RWPE2 (cell line): Measurements from ENCODE around the gene SPPL3.
A peak's percentile ranks its signal among the peaks of the same experiment; 100 is the strongest.

Experiments
- ATAC-seq: fragments of 200-7000 bp; cut with Tn5 transposase; 3 replicates; pipeline ENCODE4 v1.9.1; 2021; ENCODE audit warnings: low read depth
- DNase-seq: peaks from one replicate; pipeline ENCODE4 v3.0.0-alpha.2; 2020; ENCODE audit warnings: low spot score
- H3K27ac ChIP-seq: fragments of 450-650 bp; 2 replicates; pipeline ENCODE4 v1.5.1; 2017; ENCODE audit warnings: mild to moderate bottlenecking; ENCODE audit not compliant: poor library complexity, severe bottlenecking
- H3K27me3 ChIP-seq: fragments of 250-450 bp; sonication (Bioruptor Pico); 2 replicates; pipeline ENCODE4 v1.5.1; 2021; ENCODE audit warnings: mild to moderate bottlenecking, moderate library complexity; ENCODE audit not compliant: insufficient read depth, poor library complexity, severe bottlenecking
- H3K36me3 ChIP-seq: fragments of 250-450 bp; sonication (Bioruptor Pico); 2 replicates; pipeline ENCODE4 v1.5.1; 2020; ENCODE audit warnings: low read depth, mild to moderate bottlenecking, moderate library complexity
- H3K4me1 ChIP-seq: fragments of 250-450 bp; sonication (Bioruptor Pico); 2 replicates; pipeline ENCODE4 v1.5.1; 2021; ENCODE audit warnings: mild to moderate bottlenecking, moderate library complexity; ENCODE audit not compliant: insufficient read depth, poor library complexity, severe bottlenecking
- H3K4me3 ChIP-seq: fragments of 250-450 bp; sonication (Bioruptor Pico); 2 replicates; pipeline ENCODE4 v1.5.1; 2021; ENCODE audit warnings: mild to moderate bottlenecking, moderate library complexity; ENCODE audit not compliant: severe bottlenecking
- H3K9me3 ChIP-seq: fragments of 250-450 bp; sonication (Bioruptor Pico); 2 replicates; pipeline ENCODE4 v1.5.1; 2021; ENCODE audit warnings: mild to moderate bottlenecking, moderate library complexity; ENCODE audit not compliant: severe bottlenecking
- TF ChIP-seq, protein P1 (sequence below): fragments of 450-650 bp; IDR thresholded peaks from one replicate; pipeline ENCODE4 v1.5.1; 2017; ENCODE audit warnings: mild to moderate bottlenecking, moderate library complexity; ENCODE audit not compliant: poor library complexity, severe bottlenecking

The SPPL3 gene

DNA sequence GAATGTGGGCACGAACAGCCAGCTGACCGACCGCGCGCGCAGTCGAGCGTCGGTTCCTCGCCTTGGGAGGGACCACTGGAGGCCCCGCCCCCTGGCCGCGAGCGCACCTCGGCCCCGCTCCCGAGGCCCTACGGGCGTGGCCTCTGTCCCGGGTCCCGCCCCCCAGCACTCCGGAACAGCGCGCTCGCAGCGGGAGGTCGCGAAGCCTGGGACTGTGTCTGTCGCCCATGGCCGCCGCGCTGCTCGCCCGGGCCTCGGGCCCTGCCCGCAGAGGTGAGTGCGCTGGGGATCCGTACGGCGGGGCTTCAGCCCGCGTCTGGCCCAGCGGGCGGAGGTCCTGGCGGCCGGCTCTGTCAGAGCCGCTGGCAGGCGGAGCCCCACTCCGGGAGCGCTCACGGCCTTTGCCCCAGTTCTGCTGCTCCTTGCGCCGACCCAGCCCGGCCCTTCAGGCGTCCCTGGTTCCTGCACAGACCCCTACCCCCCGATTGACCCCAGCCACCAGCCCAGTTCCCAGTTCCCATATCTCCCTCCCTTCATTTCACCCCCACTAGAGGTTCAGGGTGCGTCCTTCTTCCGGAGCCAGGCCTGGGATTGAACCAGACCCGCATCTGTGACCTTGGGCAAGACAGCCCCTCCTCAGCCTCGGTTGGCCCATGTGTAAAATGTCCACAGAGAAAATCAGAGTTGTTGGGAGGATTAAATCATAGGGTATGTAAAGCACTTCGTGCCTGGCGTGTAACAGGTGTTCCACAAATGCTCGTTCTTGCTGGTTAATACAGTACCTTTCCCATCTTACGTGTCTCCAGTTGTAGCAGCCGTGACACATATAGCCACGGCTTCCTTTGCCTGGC is 178.3 kb downstream of the SPPL3 start, which contains the start of gene ACADS:
Gene ACADS (plus strand): TSS at position 168 of the 851 bp plus-strand sequence. CDS start 60 bp downstream, at position 228.
- TF ChIP-seq, protein P1, sequence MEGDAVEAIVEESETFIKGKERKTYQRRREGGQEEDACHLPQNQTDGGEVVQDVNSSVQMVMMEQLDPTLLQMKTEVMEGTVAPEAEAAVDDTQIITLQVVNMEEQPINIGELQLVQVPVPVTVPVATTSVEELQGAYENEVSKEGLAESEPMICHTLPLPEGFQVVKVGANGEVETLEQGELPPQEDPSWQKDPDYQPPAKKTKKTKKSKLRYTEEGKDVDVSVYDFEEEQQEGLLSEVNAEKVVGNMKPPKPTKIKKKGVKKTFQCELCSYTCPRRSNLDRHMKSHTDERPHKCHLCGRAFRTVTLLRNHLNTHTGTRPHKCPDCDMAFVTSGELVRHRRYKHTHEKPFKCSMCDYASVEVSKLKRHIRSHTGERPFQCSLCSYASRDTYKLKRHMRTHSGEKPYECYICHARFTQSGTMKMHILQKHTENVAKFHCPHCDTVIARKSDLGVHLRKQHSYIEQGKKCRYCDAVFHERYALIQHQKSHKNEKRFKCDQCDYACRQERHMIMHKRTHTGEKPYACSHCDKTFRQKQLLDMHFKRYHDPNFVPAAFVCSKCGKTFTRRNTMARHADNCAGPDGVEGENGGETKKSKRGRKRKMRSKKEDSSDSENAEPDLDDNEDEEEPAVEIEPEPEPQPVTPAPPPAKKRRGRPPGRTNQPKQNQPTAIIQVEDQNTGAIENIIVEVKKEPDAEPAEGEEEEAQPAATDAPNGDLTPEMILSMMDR, result no peak
- DNase-seq (peak; percentile 79), ATAC-seq (peak; percentile 98)
- Histone ChIP-seq H3K4me1 (no peaks in the 10 kb centered on the region), H3K4me3 (peak within 1 kb of the TSS; percentile 55), H3K36me3 (peaks cover 31% of the 10 kb centered on the region), H3K27me3 (no peaks in the 10 kb centered on the region), H3K9me3 (no peaks in the 10 kb centered on the region), H3K27ac (no peak within 1 kb of the TSS)

DNA sequence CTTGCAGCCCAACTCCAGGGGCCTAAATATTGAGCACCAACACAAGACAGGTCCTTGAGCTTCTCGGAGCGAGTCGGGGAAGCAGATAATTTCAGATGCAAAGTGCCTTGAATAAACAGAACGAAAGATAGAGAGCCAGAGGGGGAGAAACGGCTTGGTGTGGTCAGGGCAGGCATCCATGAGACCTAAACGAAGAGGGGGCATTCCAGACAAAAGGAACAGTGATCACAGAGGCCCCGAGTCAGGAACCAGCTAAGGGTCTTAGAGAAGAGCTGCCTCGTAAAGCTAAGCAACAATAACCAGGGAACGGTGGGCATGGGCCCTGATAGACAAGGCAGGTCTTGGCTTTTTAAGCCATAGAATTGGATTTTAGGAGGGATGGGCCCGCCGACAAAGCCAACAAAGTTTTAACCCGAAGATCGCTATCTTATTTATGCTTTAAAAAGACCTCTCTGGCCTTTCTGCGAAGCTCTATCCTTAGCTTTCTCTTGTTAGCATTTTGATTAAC is 179.0 kb downstream of the SPPL3 start:
- no peaks in the 10 kb centered on the region for H3K27me3 ChIP-seq
- DNase-seq, result no peak
- no peaks in the 10 kb centered on the region for H3K4me1 ChIP-seq
- TF ChIP-seq, protein P1, result no peak
- H3K27ac ChIP-seq, result no peak overlapping the region
- H3K9me3 ChIP-seq, result no peaks in the 10 kb centered on the region
- peaks cover 38% of the 10 kb centered on the region for H3K36me3 ChIP-seq
- H3K4me3 ChIP-seq, result peak overlapping the region; percentile 55
- peak; percentile 2; the same call in 1 of the 3 replicates for ATAC-seq

DNA sequence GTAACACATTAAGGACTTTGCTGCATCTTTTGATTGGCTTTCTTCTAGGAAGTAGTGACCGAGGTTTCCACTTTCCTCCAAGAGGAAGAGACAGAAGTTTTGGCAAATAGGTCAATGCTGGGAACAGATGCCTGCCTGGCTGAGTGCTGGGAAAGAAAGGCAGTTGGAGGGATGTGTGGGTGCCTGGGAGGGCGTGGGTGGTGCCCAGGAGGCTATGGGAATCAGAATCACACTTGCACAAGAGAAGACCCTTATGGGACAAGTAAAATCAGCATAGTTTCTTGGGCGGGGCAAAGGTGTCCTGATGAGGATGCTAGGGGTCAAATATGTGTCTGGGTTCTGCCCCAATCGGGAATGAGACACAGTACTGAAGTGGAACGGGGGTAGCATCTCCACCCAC is 179.4 kb downstream of the SPPL3 start:
- no peaks in the 10 kb centered on the region for H3K27me3 ChIP-seq
- TF ChIP-seq, protein P1, result no peak
- H3K4me3 ChIP-seq, result no peak overlapping the region
- no peaks in the 10 kb centered on the region for H3K9me3 ChIP-seq
- ATAC-seq (no peak), DNase-seq (no peak)
- peaks cover 43% of the 10 kb centered on the region for H3K36me3 ChIP-seq
- H3K4me1 ChIP-seq, result no peaks in the 10 kb centered on the region
- no peak overlapping the region for H3K27ac ChIP-seq

DNA sequence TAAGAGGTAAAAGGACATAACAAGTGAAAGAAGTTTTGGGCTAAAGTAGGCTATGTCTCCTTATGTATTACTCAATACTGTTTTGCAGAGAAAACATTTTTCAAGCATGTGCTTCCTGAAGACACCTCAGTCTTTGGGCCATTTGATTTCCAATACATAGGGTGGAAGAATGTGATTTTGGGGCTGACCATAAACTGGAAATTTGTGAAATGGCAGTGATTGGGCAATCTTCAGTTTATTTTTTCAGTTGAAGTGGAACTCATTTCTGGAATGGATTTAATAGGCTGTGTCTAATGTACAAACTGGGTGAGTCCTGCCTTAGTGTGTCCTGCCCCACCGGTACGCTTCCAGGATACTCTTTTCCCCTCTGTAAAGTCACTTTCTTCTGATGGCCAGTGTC is 181.4 kb downstream of the SPPL3 start:
- Histone ChIP-seq H3K36me3 (peaks cover 62% of the 10 kb centered on the region), H3K9me3 (no peaks in the 10 kb centered on the region), H3K27me3 (no peaks in the 10 kb centered on the region), H3K27ac (no peak overlapping the region), H3K4me1 (no peaks in the 10 kb centered on the region), H3K4me3 (no peak overlapping the region)
- ATAC-seq (no peak), DNase-seq (no peak)
- TF ChIP-seq, protein P1, result no peak

DNA sequence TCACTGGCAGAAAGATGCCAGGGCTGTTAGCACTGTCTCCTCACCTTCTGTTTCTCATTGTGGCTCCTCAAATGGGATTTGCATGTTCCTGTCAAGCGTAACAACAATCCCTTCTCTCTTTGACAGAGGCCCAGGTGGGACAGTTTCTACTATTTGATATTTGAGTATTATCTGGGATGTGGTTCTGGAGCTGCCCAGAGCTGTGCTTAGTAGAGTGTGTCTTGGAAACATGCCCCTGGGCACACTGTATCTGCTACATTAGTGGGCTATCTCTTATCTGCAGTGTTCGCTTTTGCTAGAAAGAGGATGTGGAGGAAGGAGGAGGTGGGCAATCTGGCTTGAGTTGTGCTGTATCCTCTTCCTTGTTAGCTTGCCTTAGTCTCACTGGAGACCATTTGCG is 182.3 kb downstream of the SPPL3 start:
- Histone ChIP-seq H3K36me3 (peaks cover 68% of the 10 kb centered on the region), H3K9me3 (no peaks in the 10 kb centered on the region), H3K27me3 (no peaks in the 10 kb centered on the region), H3K27ac (no peak overlapping the region), H3K4me1 (no peaks in the 10 kb centered on the region), H3K4me3 (no peak overlapping the region)
- ATAC-seq (no peak), DNase-seq (no peak)
- TF ChIP-seq, protein P1, result no peak
